ENCODE measurements around the gene AIFM3.

Gene AIFM3

GRCh38 chr22:21029486-21030025 is 62.5 kb downstream of the AIFM3 start:
- DNase-seq, result no peak

- DNase-seq, result no peak
Measured at GRCh38 chr22:21030032-21030431, 63.0 kb downstream of the AIFM3 start.

Measured in hippocampal formation (tissue), 2 donors.